ENCODE measurements around the gene GPHN.

The GPHN gene

DNA sequence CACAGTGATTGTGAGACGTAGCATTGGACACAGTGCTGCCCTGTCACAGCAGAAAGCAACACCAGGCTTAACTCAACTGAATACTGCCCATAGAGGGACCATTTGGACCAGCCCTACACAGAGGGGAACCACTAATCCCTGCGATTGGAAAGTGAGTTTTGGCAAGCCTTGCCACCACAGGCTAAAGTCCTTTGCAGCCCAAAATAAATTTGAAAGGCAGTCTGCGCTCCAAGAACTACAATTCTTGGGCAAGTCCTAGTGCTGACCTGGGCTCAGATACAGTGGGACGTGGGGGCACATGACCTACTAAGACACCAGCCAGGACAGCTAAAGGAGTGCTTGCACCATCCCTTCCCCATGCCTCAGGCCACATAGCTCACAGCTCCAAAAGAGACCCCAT is 349.9 kb downstream of the GPHN start:
- peaks cover 32% of the 10 kb centered on the region for H3K9me3 Mint-ChIP-seq
- no peaks in the 10 kb centered on the region for H3K4me1 Mint-ChIP-seq
- TF ChIP-seq, protein P1, sequence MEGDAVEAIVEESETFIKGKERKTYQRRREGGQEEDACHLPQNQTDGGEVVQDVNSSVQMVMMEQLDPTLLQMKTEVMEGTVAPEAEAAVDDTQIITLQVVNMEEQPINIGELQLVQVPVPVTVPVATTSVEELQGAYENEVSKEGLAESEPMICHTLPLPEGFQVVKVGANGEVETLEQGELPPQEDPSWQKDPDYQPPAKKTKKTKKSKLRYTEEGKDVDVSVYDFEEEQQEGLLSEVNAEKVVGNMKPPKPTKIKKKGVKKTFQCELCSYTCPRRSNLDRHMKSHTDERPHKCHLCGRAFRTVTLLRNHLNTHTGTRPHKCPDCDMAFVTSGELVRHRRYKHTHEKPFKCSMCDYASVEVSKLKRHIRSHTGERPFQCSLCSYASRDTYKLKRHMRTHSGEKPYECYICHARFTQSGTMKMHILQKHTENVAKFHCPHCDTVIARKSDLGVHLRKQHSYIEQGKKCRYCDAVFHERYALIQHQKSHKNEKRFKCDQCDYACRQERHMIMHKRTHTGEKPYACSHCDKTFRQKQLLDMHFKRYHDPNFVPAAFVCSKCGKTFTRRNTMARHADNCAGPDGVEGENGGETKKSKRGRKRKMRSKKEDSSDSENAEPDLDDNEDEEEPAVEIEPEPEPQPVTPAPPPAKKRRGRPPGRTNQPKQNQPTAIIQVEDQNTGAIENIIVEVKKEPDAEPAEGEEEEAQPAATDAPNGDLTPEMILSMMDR (IDR thresholded peaks at IDR 0.05; ENCODE audit: unreplicated experiment in 3 of 3): no peak
- no peak overlapping the region for H3K27ac Mint-ChIP-seq
- H3K36me3 Mint-ChIP-seq (ENCODE audit: low read depth): peaks cover 48% of the 10 kb centered on the region
- H3K4me3 Mint-ChIP-seq: no peak overlapping the region
- H3K27me3 Mint-ChIP-seq (ENCODE audit: low read depth): no peaks in the 10 kb centered on the region

- TF ChIP-seq, protein P1 (IDR thresholded peaks at IDR 0.05; ENCODE audit: unreplicated experiment in 3 of 3): no peak
- no peak overlapping the region for H3K4me3 Mint-ChIP-seq
- H3K36me3 Mint-ChIP-seq (ENCODE audit: low read depth): peaks cover 48% of the 10 kb centered on the region
- H3K9me3 Mint-ChIP-seq: peaks cover 37% of the 10 kb centered on the region
- no peaks in the 10 kb centered on the region for H3K4me1 Mint-ChIP-seq
- H3K27me3 Mint-ChIP-seq (ENCODE audit: low read depth): no peaks in the 10 kb centered on the region
- no peak overlapping the region for H3K27ac Mint-ChIP-seq
These were observed 351.2 kb downstream of the GPHN start for GRCh38 chr14:66859063-66859671.

DNA sequence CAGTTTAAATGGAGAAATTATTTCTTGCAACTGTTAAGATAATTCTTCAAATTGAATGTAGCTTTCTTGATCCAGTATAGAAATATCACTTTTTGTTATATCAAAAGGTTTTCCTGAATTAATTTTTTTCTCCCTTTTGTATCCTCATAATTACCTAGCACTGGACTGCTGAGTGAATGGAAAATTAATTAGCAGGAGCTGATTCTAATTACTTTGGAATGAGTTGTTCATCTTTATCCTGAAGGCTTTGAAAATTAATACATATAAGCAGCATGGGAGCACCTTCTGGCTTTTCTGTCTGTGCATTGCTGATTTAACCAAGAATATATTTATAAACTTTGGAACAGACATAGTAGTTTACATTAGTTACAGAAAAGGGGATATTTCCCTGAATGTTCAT is 373.6 kb downstream of the GPHN start:
- TF ChIP-seq, protein P1 (IDR thresholded peaks at IDR 0.05; ENCODE audit: unreplicated experiment in 3 of 3): no peak
- H3K27ac Mint-ChIP-seq: no peak overlapping the region
- H3K36me3 Mint-ChIP-seq (ENCODE audit: low read depth): peaks cover 24% of the 10 kb centered on the region
- H3K4me1 Mint-ChIP-seq: no peaks in the 10 kb centered on the region
- no peak overlapping the region for H3K4me3 Mint-ChIP-seq
- H3K9me3 Mint-ChIP-seq: peaks cover 19% of the 10 kb centered on the region
- no peaks in the 10 kb centered on the region for H3K27me3 Mint-ChIP-seq (ENCODE audit: low read depth)

DNA sequence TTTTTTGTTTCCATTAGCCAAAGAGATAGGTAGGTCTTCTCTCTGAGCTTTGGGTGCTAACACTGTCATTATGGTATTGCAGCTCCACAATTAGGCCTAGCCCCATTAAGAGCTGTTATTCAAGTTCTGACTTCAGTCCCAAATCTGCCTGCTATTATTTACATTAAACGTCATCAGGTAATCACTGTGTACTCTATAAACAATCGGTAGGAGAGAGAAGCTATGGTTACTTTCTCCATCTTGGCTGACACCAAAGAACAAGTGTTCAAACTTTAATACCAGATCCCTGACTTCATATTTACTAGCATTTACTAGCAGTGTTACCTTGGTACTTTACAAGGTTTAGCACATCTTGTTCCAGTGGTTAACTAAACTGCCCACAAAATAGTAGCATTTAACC is 376.2 kb downstream of the GPHN start:
- H3K36me3 Mint-ChIP-seq (ENCODE audit: low read depth): peaks cover 34% of the 10 kb centered on the region
- H3K4me3 Mint-ChIP-seq: no peak overlapping the region
- no peaks in the 10 kb centered on the region for H3K27me3 Mint-ChIP-seq (ENCODE audit: low read depth)
- H3K9me3 Mint-ChIP-seq: peaks cover 20% of the 10 kb centered on the region
- no peak overlapping the region for H3K27ac Mint-ChIP-seq
- TF ChIP-seq, protein P1 (IDR thresholded peaks at IDR 0.05; ENCODE audit: unreplicated experiment in 3 of 3): no peak
- no peaks in the 10 kb centered on the region for H3K4me1 Mint-ChIP-seq

DNA sequence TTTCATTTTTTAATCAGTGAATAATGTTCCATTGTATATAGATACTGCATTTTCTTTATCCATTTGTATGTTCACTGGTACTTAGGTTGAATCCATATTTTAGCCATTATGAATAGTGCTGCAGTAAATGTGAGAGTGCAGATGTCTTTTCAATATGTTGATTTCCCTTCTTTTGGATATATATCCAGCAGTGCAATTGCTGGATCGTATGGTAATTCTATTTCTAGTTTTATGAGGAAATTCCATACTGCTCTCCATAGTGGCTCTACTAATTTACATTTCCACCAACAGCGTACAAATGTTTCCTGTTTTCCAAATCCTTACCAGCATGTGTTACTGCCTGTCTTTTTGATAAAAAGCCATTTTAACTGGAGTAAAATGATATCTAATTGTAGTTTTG is 392.8 kb downstream of the GPHN start:
- Mint-ChIP-seq H3K27me3 (ENCODE audit: low read depth) (no peaks in the 10 kb centered on the region), H3K9me3 (peaks cover 23% of the 10 kb centered on the region), H3K4me1 (peaks cover 6% of the 10 kb centered on the region), H3K36me3 (ENCODE audit: low read depth) (peaks cover 14% of the 10 kb centered on the region), H3K27ac (no peak overlapping the region), H3K4me3 (no peak overlapping the region)
- TF ChIP-seq, protein P1 (IDR thresholded peaks at IDR 0.05; ENCODE audit: unreplicated experiment in 3 of 3): no peak

DNA sequence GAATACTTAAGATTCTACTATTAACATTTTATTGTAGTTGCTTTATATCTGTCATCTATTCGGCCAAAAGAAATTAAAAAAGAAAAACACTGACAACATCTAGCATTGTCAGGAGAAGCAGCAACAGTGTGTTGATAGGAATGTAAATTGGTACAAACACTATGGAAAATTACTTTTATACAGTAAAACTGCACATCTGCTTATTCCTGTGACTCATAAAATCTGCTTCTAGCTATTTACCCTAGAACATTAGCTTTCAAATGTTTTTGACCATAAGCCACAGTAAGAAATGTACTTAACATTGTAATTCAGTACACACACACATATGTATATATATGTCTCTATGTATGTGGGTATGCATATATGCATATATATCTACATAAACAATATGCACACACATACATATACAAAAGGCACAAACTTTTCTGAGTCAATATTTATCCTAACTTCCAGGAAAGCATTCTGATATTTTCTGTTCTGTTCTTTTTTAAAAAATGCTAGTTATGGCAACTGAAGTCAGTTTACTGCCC is 402.4 kb downstream of the GPHN start:
- TF ChIP-seq, protein P1 (IDR thresholded peaks at IDR 0.05; ENCODE audit: unreplicated experiment in 3 of 3): no peak
- Mint-ChIP-seq H3K9me3 (peaks cover under 1% of the 10 kb centered on the region), H3K36me3 (ENCODE audit: low read depth) (peaks cover 3% of the 10 kb centered on the region), H3K4me3 (no peak overlapping the region), H3K27ac (no peak overlapping the region), H3K27me3 (ENCODE audit: low read depth) (no peaks in the 10 kb centered on the region), H3K4me1 (peaks cover 5% of the 10 kb centered on the region)

Data from nephron (organoid).